ENCODE measurements around the gene C14orf180.

- TF ChIP-seq CTCF (IDR thresholded peaks at IDR 0.05): no peak
- no peak for TF ChIP-seq POLR2A (IDR thresholded peaks at IDR 0.05)
- TF ChIP-seq EP300 (IDR thresholded peaks at IDR 0.05): no peak
- no peak for TF ChIP-seq POLR2AphosphoS5 (IDR thresholded peaks at IDR 0.05)
These were observed 16.4 kb downstream of the C14orf180 start for GRCh38 chr14:104595911-104596450.
